DND-41 (cell line): ENCODE measurements around the gene TRIM9.

Source experiments
- CTCF ChIP-seq: IDR thresholded peaks from 2 replicates; pipeline ENCODE4 v1.5.1; 2012; ENCODE audit warnings: borderline replicate concordance, low read length, moderate library complexity, mild to moderate bottlenecking; ENCODE audit not compliant: poor library complexity, severe bottlenecking; ENCODE audit errors: extremely low read depth
- EZH2 ChIP-seq: IDR thresholded peaks from 3 replicates; pipeline ENCODE4 v1.6.1; 2012; ENCODE audit warnings: borderline replicate concordance, low read depth, mild to moderate bottlenecking, moderate library complexity, low read length, inconsistent platforms; ENCODE audit not compliant: severe bottlenecking

- TF ChIP-seq CTCF (no peak), EZH2 (no peak)
Measured at GRCh38 chr14:50943943-50944646, 150.8 kb downstream of the TRIM9 start, which contains the start of gene PYGL.
